IMR-90 (cell line): ENCODE data around the gene COL9A3. TPM values are rescaled to one million over a fixed set of nuclear protein-coding genes. Genes with fewer than 3 reads are reported as not detected.
A peak's percentile ranks its signal among the peaks of the same experiment; 100 is the strongest.

Experiments used
- ATAC-seq: fragments of 200-7000 bp; cut with Tn5 transposase; 2 replicates; pipeline ENCODE4 v1.9.1; 2020; ENCODE audit warnings: low read depth, mild to moderate bottlenecking, moderate library complexity
- BruUV-seq: library from RNA; stranded (reverse); fragments of 400-500 nt; replicated peaks from 2 replicates; lab custom pipeline; 2021; lab: Mats Ljungman, UMichigan
- CTCF ChIA-PET: fragments of 300-600 bp; formaldehyde crosslinking; extraction: SDS; loops from one replicate; lab custom pipeline; 2021; ENCODE audit warnings: antibody characterized with exemption; lab: Yijun Ruan, JAX
- POLR2A ChIA-PET: fragments of 300-600 bp; sonication (Branson Sonifier 250); formaldehyde crosslinking; loops from one replicate; lab custom pipeline; 2022; ENCODE audit warnings: antibody characterized with exemption; ENCODE audit not compliant: unreplicated experiment; lab: Charles Lee
- DNase-seq: peaks from one replicate; pipeline ENCODE4 v3.0.0; 2013
- H2AFZ ChIP-seq: replicated peaks from 2 replicates; pipeline ENCODE3; 2013; ENCODE audit warnings: low read length, mild to moderate bottlenecking; ENCODE audit not compliant: poor library complexity
- H2AK5ac ChIP-seq: 2 replicates; pipeline ENCODE4 v1.6.1; 2013; ENCODE audit warnings: low read depth, low read length, inconsistent platforms
- H2AK9ac ChIP-seq: replicated peaks from 2 replicates; pipeline ENCODE3; 2013; ENCODE audit warnings: mild to moderate bottlenecking, low read depth, low read length, moderate library complexity; ENCODE audit not compliant: poor library complexity
- H2BK120ac ChIP-seq: 2 replicates; pipeline ENCODE4 v1.6.1; 2013; ENCODE audit warnings: low read depth, low read length, inconsistent platforms
- H2BK15ac ChIP-seq: 3 replicates; pipeline ENCODE4 v1.6.1; 2013; ENCODE audit warnings: low read depth, low read length, inconsistent platforms
- H2BK20ac ChIP-seq: 2 replicates; pipeline ENCODE4 v1.6.1; 2013; ENCODE audit warnings: low read depth, mild to moderate bottlenecking, inconsistent platforms, low read length, moderate library complexity
- H2BK5ac ChIP-seq: 2 replicates; pipeline ENCODE4 v1.6.1; 2013; ENCODE audit warnings: mild to moderate bottlenecking, low read depth, low read length, inconsistent platforms; ENCODE audit not compliant: poor library complexity, severe bottlenecking
- H3K14ac ChIP-seq: replicated peaks from 2 replicates; pipeline ENCODE4 v1.6.1; 2013; ENCODE audit warnings: low read depth, low read length, inconsistent platforms
- H3K18ac ChIP-seq: 2 replicates; pipeline ENCODE4 v1.6.1; 2013; ENCODE audit warnings: low read depth, low read length, control low read depth
- H3K23ac ChIP-seq: 2 replicates; pipeline ENCODE4 v1.6.1; 2013; ENCODE audit warnings: low read depth, low read length, inconsistent platforms
- H3K27ac ChIP-seq: 2 replicates; pipeline ENCODE4 v1.5.1; 2013; ENCODE audit warnings: mild to moderate bottlenecking, control low read depth, low read length; ENCODE audit not compliant: insufficient read depth
- H3K27me3 ChIP-seq: 2 replicates; pipeline ENCODE4 v1.6.1; 2013; ENCODE audit warnings: low read length; ENCODE audit not compliant: control insufficient read depth, insufficient read depth
- H3K36me3 ChIP-seq: 2 replicates; pipeline ENCODE4 v1.6.1; 2013; ENCODE audit warnings: low read length, mixed read lengths; ENCODE audit not compliant: control insufficient read depth, insufficient read depth
- H3K4ac ChIP-seq: 2 replicates; pipeline ENCODE4 v1.6.1; 2013; ENCODE audit warnings: low read depth, low read length, inconsistent platforms
- H3K4me1 ChIP-seq: 2 replicates; pipeline ENCODE4 v1.6.1; 2013; ENCODE audit warnings: low read length, mixed read lengths; ENCODE audit not compliant: control insufficient read depth, insufficient read depth
- H3K4me2 ChIP-seq: 2 replicates; pipeline ENCODE4 v1.6.1; 2013; ENCODE audit warnings: low read depth, mild to moderate bottlenecking, control low read depth, low read length, moderate library complexity
- H3K4me3 ChIP-seq: 2 replicates; pipeline ENCODE4 v1.5.1; 2013; ENCODE audit warnings: low read depth, mild to moderate bottlenecking, control low read depth, low read length, moderate library complexity; ENCODE audit not compliant: insufficient read depth
- H3K56ac ChIP-seq: 2 replicates; pipeline ENCODE4 v1.6.1; 2013; ENCODE audit warnings: low read length, inconsistent platforms; ENCODE audit not compliant: insufficient read depth; ENCODE audit errors: extremely low read depth
- H3K79me1 ChIP-seq, 2 experiments: 2 replicates each; pipeline ENCODE4 v1.6.1; 2013; ENCODE audit warnings: low read length in 2 of 2, inconsistent platforms in 1 of 2, low read depth in 1 of 2
- H3K9ac ChIP-seq: 2 replicates; pipeline ENCODE4 v1.6.1; 2013; ENCODE audit warnings: low read depth, low read length, control low read depth
- H3K9me1 ChIP-seq: 2 replicates; pipeline ENCODE4 v1.6.1; 2013; ENCODE audit warnings: low read length, inconsistent platforms; ENCODE audit not compliant: insufficient read depth
- H3K9me3 ChIP-seq: 2 replicates; pipeline ENCODE4 v1.6.1; 2013; ENCODE audit warnings: low read length; ENCODE audit not compliant: control insufficient read depth, insufficient read depth
- H4K20me1 ChIP-seq: 2 replicates; pipeline ENCODE4 v1.6.1; 2013; ENCODE audit warnings: low read length, inconsistent platforms; ENCODE audit not compliant: insufficient read depth
- H4K5ac ChIP-seq: 2 replicates; pipeline ENCODE4 v1.6.1; 2013; ENCODE audit warnings: mild to moderate bottlenecking, low read depth, low read length, control low read depth
- H4K8ac ChIP-seq, 2 experiments: 2 replicates each; pipeline ENCODE4 v1.6.1; 2013; ENCODE audit warnings: low read depth in 2 of 2, low read length in 2 of 2, control low read depth in 1 of 2, inconsistent platforms in 1 of 2
- H4K91ac ChIP-seq: 2 replicates; pipeline ENCODE4 v1.6.1; 2013; ENCODE audit warnings: low read depth, low read length, inconsistent platforms; ENCODE audit not compliant: insufficient read depth
- CEBPB ChIP-seq: IDR thresholded peaks from 2 replicates; pipeline ENCODE4 v1.6.1; 2012; ENCODE audit warnings: low read depth, low read length, improper control_type of control experiment
- NFE2L2 ChIP-seq: fragments of 150-350 bp; IDR thresholded peaks from 2 replicates; pipeline ENCODE4 v1.6.1; 2016; ENCODE audit warnings: low read depth, mild to moderate bottlenecking, low read length
- RAD21 ChIP-seq: IDR thresholded peaks from 2 replicates; pipeline ENCODE4 v1.6.1; 2012; ENCODE audit warnings: low read length, improper control_type of control experiment
- WGBS, 2 experiments: methylation state at CpG; one replicate each; pipeline versions ENCODE4 v1.1.5 to v1.1.7; 2013; ENCODE audit warnings: missing lambda C conversion rate in 2 of 2; ENCODE audit not compliant: insufficient read length in 1 of 2; ENCODE audit errors: extremely low coverage in 2 of 2; 5-methylcytosine and 5-hydroxymethylcytosine counted together
- dilution Hi-C: fragments of 300-500 bp; cut with HindIII; formaldehyde crosslinking; loops from one replicate; pipeline ENCODE4 v1.14.3; 2018; ENCODE audit warnings: low sequenced_read_pairs; ENCODE audit not compliant: unreplicated experiment
- in situ Hi-C: fragments of 300-500 bp; cut with MboI; formaldehyde crosslinking; loops from 3 replicates; pipeline ENCODE4 v1.14.3; 2019; ENCODE audit warnings: low sequenced_read_pairs, inconsistent platforms, mixed read lengths
- intact Hi-C: fragments of 100-400 bp; cut with micrococcal nuclease; formaldehyde crosslinking; loops from 2 replicates; pipeline ENCODE4 v1.10.0; 2022
- polyA plus RNA-seq, 3 experiments: library from polyadenylated mRNA; depleted of rRNA; stranded (reverse); fragments of >200 nt; gene quantifications; 2 replicates each; pipeline ENCODE4 v1.2.3, GENCODE V29; 2012; ENCODE audit warnings: low replicate concordance in 1 of 3
- total RNA-seq: library from RNA; depleted of rRNA; stranded (reverse); fragments of >200 nt; gene quantifications from 2 replicates; pipeline ENCODE4 v1.2.3, GENCODE V29; 2012

Gene COL9A3
- total and polyA plus RNA-seq, 2 of the 4 experiments (the other 2 are of a cell fraction), result 0.36 to 1.4 TPM

- TF ChIP-seq RAD21, result no peak
Observed at GRCh38 chr20:62805155-62805710, 11.6 kb upstream of the COL9A3 start (continued).

GRCh38 chr20:62805711-62806382 lies 11.0 kb upstream of the COL9A3 start:
- H3K27me3 ChIP-seq, result no peaks in the 10 kb centered on the region
- peak overlapping the region; percentile 3 to 35; a peak in 2 of 4 replicates for H4K8ac ChIP-seq
- peaks cover 46% of the 10 kb centered on the region for H4K20me1 ChIP-seq
- peak overlapping the region; percentile 69 for H3K27ac ChIP-seq
- H4K91ac ChIP-seq, result peak overlapping the region; percentile 34
- H2AK9ac ChIP-seq, result peak overlapping the region; percentile 98
- peak overlapping the region; percentile 82 for H2AFZ ChIP-seq
- DNase-seq (no peak), ATAC-seq (peak; percentile 26)
- H2BK20ac ChIP-seq, result no peak overlapping the region
- H4K5ac ChIP-seq, result peak overlapping the region; percentile 34
- H2BK5ac ChIP-seq, result peak overlapping the region; percentile 68
- in situ Hi-C loops (no loop called here), intact Hi-C loops (loop anchor here (5.0 kb wide), 1 partner anchor 201 kb away; the partner anchor contains the start of gene BHLHE23), dilution Hi-C loops (no loop called here)
- peaks cover 38% of the 10 kb centered on the region for H3K36me3 ChIP-seq
- no peak overlapping the region; the same call in 1 of the 2 replicates for H3K18ac ChIP-seq
- H3K4me3 ChIP-seq, result peak overlapping the region; percentile 100
- no TSS peak for BruUV-seq
- peak overlapping the region; percentile 32; the same call in 1 of the 2 replicates for H3K56ac ChIP-seq
- H2BK15ac ChIP-seq, result no peak overlapping the region
- H3K4me2 ChIP-seq, result peak overlapping the region; percentile 94
- ChIA-PET POLR2A (no interaction called here), CTCF (no interaction called here)
- no peaks in the 10 kb centered on the region for H3K9me1 ChIP-seq
- peaks cover 10% of the 10 kb centered on the region for H3K4me1 ChIP-seq
- H3K79me1 ChIP-seq, result peaks cover 19 to 45% of the 10 kb centered on the region in 2 experiments
- peak overlapping the region; percentile 81 for H3K14ac ChIP-seq
- no peak for TF ChIP-seq NFE2L2
- TF ChIP-seq CEBPB, result peak; percentile 14; the same call in 1 of the 2 replicates
- peak overlapping the region; percentile 77 for H3K9ac ChIP-seq
- peak overlapping the region; percentile 79 for H3K4ac ChIP-seq
- H2AK5ac ChIP-seq, result peak overlapping the region; percentile 51
- WGBS, 2 experiments, result 58% methylated on average over 11 of the region's 25 CpGs; no CpG with 5 or more reads in 1 of the 2 experiments
- 0 out of 2 replicates have a peak overlapping the region, but pooled peaks have one; percentile 8 for H2BK120ac ChIP-seq
- H3K9me3 ChIP-seq, result no peaks in the 10 kb centered on the region
- H3K23ac ChIP-seq, result peak overlapping the region; percentile 68
